GM19023 (cell line): Measurements from ENCODE around the gene SLC9A7.

Experiments used
- ATAC-seq: cut with Tn5 transposase; IDR thresholded peaks from one replicate; pipeline ENCODE4 v1.9.1; 2021; ENCODE audit warnings: mild to moderate bottlenecking, moderate library complexity; ENCODE audit not compliant: unreplicated experiment

The SLC9A7 gene

DNA sequence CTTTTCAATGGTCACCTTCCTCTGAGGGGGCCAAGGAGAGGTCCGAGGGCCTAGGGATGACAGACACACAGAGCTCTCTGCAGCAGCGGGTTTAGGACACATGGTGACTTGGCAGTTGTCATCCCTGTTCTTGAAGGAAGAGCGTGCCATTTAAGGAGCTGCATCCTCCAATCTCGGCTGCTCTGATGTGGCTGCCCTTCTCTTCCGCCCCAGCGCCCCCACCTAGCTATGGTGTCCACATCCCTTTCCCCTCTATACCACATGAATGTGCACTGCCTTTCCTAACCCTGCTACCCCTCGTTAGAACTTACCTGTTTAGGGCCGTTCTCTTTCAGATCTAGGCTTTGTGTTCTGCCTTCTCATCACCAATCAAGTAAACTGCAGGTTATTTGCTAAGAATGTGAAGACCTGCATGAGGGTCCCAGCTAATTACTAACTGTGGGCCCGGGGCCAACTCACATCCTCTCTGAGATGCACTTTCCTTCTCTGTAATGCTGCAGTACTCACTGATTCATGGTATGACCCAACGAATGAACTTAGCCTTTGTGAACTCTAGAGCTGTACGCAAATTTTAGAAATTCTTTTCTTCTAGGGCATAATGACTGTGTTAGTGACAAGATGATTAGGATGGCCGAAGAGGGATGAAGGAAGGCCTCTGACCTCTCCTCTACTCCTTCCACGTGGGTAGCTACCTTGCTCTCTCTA, 147.1 kb downstream of the SLC9A7 start:
- ATAC-seq: no peak

DNA sequence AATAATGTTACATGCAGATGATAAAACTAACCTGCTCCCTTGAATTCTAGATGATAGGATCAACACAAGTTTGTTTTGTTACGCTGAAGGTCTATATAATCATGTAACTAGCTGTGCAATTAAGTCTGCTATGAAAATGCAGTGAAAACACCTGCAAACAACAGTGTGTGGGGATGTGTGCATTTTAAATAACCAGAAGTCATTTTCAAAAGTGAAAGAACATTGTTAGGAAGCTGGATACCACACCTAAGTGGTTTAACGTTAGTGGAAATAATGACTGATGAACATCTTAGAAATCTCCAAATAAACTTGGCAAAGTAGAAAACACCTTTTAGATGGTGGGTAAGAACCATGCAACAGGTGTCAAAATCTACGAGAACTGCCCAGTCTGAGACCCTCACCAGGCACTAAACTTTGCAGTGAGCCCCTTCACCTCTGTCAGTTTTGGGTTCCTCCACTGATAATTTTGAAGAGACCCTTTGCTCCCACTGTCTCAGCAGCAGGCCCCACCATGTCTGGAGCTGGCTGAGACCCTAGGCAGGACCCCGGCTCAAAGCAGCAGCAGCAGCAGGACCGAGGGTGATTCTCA, 148.8 kb downstream of the SLC9A7 start:
- ATAC-seq: no peak

DNA sequence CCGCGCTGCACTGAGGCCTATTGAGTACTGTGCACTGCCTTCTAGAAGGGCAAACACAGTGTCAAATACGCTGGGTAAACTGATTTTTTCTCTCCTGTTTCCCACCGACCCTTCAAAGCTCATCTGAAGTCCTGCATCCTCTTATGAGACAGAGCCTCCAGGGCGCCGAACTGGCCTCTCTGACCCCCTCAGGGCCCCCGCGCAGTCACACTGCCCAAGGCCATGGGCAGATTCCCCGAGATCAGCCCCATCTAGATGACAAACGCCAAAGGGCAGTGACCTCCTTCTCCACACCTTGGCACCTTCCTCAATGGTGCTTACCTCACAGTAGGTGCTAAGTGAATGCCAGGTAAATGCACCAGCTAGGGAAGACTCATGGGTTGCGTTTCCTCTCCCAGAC, 151.0 kb downstream of the SLC9A7 start:
- ATAC-seq: no peak

DNA sequence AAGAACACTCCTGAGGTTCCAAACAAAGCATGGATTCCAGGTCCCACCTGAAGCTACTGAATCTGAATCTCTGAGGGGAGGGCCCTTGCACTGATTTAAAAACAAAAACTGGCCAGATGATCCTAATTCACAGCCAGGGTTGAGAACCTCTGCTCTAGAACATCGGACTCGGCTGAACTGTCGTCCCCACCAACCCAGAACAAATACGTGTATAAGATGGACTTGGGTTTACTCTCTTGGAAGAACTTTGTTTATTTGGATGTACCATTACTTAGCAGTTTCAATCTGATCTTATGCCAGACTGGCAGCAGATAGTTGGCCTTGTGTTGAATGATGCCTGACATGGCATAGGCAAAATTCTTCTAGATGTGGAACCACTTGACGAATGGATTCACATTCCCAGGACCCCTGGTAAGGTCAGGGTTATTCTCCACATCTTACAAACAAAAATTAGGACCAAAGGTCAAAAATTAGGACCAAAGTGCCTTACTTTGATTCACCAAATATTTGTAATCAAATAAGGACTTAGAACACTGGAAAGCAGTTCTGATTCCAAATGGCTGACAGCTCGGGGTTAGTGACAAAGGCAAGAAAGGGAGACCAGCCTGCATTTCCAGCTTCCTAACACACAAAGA, 156.3 kb downstream of the SLC9A7 start:
- ATAC-seq: no peak

DNA sequence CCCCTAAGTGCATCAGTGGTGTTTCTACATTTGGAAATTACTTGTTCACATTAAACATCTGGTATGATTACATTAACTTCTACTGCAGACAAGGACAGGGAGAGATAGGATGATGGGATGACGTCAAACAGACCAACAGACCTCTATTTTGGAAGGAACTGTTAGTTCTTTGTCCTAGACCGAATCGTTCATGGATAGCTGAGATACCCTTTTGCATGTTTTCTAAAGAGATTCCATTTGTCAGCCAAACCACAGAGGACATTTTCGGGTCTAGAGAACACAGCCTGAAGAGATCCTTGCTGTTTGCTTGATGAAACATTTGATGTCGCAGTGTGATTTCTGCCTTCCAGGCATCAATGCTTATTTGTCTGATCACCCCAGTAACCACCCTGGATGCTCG, 157.6 kb downstream of the SLC9A7 start:
- ATAC-seq: no peak

DNA sequence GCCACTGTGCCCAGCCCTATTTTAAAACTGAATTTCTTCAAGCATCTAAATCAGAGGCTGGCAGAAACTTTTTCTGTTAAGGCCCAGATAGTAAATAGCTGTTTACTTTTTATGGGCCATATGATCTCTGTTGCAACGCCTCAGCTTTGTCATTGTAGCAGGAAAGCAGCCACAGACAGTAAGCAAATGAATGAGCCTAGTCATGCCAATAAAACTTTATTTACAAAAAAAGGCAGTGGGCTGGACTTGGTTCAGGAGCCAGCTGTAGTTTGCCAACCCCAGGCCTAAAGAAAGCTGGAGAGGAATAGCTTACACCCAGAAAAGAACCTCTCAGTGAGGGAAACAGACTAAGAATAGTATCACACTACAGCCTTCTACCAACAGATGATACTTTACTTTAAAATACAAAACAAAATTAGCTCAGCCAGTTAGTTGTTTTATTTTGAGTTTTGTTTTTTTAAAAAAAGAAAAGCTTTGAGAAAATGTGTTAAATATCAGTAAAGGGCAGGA, 159.8 kb downstream of the SLC9A7 start:
- no peak for ATAC-seq

DNA sequence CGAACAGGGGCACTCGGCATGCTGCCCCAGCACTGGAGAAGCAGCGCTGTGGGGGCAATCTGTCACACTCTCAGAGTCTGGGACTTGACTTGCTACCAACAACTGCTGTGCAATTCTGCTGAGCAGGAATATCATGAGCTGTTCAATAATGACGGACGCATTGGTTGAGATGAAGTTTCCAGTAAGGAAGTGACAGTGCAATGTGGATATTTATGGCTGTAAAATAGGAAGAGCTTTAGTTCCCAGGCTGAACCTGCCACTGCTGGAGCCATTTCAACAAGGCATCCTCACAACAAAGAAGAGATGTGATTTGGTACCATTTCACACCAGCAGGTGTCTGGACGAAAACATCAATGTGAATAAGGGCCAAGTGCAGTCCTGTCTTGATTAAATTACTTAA, 161.1 kb downstream of the SLC9A7 start:
- ATAC-seq: no peak

DNA sequence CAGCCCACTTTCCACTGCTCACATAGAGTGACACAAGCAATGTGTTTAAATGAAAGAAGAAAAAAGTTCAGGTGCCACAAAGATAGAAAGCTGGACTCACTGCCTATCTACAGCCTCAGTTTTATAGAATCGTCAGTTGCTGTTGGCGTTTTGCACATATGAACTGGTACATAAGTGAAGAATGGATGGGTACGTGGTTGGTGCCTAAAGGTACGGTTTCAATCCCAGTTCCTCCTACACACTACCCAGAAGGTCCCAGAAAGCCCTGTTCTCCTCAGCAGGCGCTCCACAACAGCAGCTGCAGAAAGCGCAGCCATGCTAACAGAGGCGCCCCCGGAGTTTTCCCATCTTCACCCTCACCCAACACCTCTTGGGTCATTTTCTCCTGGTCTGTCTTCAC, 161.7 kb downstream of the SLC9A7 start:
- no peak for ATAC-seq

DNA sequence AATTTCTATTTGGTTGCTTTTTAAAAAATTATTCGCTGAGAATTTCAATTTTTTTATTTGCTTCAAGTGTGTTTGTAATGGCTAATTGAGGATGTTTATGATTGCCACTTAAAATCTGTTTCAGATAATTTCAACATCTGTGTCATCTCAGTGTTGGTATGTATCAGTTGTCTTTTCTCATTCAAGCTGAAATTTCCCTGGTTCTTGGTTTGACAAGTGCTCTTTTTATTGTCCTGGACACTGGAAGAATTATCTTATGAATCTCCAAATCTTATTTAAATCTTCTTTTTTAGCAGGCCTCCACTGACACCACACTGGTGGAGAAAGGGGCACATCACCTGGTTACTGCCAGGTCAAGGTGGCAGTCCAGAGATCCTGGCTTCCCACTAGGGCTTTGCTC, 163.8 kb downstream of the SLC9A7 start:
- no peak for ATAC-seq

DNA sequence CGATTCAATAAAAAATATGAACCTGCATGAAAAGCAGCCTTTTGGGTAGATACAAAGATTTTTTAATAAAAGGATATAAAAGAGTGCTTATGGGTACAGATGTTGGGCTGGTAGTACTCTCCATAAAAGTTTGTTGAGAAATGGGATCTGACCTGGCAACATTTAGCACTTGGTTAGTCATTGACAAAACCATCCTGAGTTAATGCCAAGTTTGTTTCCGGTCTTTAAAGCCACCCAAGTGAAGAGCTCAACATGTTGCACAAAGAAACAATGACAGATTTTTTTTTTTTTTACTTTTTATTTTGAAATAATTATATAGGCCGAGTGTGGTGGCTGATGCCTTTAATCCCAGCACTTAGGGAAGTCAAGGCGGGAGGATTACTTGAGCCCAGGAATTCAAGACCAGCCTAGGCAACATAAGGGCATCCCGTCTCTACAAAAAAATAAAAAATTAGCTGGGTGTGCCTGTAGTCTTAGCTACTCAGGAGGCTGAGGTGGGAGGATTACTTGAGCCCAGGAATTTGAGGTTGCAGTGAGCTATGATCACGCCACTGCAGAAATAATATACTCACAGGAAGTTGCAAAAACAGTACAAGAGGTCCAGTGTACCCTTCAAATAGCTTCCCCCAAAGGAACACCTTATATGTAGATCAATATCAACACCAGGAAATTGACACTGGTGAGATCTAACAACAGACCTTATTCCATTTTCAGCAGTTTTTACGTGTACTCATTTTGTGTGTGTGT, 168.8 kb downstream of the SLC9A7 start:
- ATAC-seq: no peak

DNA sequence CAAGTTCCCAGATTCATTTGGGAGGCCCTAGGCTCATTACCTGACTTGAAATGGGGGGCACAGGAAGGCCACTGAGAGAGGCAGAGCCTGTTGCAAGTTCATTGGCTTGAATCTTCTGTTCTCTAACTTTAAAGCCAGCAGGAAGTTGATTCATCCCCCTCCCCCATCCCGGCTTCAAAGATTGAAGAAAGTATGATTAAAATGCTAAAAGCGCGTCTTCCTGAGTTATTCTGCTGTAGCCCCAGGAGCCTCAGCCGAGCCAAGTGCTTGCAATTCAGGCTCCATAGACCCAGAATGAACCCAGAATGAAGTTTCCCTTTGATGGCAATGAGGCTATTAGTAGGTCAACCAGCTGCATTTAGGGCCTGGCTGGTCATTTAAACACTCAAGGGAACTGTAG, 170.7 kb downstream of the SLC9A7 start:
- no peak for ATAC-seq

DNA sequence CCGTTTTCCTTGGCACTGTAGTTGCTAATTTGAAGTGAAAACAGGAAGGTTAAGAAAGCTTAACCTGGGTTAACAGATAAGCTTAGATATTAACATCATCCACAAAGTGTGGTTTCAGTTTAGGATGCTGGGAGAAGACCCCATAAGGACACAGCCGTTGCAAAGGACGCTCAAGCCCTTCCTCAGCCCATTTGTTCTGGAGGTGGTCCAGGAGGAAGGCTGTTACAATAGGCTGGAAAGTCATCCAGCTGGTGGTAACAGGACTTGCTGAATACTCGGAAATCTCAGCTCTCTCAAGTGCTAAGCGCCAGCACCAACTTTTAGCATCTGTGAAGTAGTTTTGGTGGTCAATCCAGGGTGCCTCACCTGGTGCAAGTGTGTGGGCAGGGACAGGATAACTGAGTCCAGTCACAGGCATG, 171.2 kb downstream of the SLC9A7 start:
- ATAC-seq: no peak

DNA sequence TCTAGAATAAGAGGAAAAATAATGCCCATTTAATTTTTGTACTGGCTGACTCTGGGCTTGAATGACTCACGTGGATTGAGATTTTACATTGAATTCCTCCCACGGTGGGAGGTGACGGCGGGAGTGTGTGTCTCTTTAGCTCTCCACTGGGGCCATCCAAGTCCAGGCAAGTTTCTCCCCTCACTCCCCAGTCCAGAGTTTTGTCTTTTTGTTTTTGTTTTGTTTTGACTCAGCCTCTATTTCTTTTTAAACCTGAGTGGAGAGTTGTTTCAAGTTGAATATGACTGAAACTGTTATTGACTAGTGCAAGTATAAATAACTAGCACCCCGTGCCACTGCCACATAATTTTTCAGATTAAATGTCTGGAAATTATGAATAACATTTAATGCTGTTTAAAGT, 171.8 kb downstream of the SLC9A7 start:
- no peak for ATAC-seq

DNA sequence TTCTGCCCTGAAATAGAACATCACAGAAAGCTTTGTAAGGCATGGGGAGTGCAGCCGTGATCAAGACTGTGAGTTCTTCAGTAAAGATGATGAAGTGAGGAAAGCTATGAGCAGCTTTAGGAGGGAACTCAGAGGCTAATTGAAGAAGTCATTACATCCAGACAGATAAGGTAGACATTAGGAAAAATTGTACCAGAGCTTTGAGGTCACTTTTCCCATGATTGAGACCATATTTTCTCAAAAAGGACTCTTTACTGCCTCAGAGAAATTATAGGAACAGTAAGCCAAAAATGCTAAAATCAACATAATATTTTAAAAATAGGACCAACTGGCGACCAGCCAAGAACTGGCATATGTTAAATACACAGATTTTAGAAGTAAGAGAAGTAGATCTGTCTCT, 174.2 kb downstream of the SLC9A7 start:
- ATAC-seq: no peak

DNA sequence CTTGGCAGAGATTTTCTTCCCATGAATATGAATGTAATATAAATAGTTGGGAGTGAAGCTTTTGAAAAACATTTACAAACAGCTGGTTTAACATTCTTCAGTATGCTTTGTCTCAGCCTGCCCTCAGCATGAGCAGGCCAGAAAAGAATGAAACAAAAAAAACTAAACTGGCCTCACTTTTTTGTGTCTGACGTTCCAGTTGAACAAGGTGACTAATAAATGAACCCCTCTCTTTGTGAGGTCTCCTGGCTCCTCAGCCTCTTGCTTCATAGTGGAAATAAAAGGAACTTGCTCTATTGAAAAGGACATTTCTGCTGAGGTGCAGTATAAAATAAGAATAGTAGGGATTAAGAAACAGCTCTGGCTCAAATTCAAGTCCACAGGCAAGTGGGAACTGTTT, 176.0 kb downstream of the SLC9A7 start:
- ATAC-seq: no peak

DNA sequence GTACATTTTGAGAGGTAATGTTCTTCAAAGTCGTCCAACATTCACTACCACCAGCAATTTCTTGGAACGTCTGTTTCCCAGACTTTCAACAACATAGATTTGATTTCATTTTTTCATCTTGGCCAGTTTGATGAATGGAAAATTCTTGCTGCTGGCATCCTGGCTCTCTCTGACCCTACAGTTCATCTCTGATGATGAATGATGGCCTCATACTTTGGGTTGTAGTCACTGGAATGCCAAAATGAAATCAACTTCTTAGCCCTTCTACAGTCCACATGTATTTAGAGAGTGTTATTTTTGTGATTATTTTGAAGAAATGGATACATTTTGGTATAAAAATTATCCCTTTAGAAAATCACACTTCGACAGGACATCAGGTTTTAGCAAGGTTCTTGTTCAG, 176.6 kb downstream of the SLC9A7 start:
- ATAC-seq: no peak

DNA sequence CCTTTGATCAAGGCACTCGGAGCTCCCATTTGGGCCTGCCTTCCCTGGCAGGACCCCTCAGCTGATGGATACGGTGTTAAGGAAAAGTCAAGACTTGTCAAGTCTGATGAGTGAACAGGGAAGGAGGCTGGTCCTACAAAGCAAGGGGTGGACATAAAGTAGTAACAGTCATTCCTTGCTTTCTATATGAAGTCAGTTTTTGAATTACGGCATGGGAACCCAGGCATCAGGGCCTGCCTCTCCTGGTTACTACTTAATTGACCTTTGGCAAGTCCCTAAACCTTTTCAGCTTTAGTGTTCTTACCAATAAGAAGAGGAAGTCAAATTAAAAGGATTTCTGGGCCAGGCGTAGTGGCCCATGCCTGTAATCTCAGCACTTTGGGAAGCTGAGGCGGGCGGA, 178.3 kb downstream of the SLC9A7 start:
- ATAC-seq: no peak

DNA sequence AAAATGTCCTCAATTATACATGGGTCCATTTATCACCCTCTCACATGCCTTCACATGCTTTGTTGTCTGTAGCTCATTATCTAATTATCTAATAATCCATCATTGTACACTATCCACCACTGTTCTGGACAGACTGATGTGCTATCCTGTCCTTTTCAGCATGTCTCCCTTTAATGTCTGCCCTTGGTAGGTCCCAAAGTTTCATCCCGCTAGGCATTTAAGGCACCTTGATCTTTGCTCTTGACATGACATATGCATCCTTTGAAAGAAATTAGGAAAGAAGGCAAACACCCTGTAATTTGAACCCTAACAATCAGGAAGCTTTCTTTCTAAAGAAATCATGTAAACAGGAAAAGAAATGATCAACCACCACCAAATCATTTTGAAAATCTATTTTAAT, 179.7 kb downstream of the SLC9A7 start:
- no peak for ATAC-seq

DNA sequence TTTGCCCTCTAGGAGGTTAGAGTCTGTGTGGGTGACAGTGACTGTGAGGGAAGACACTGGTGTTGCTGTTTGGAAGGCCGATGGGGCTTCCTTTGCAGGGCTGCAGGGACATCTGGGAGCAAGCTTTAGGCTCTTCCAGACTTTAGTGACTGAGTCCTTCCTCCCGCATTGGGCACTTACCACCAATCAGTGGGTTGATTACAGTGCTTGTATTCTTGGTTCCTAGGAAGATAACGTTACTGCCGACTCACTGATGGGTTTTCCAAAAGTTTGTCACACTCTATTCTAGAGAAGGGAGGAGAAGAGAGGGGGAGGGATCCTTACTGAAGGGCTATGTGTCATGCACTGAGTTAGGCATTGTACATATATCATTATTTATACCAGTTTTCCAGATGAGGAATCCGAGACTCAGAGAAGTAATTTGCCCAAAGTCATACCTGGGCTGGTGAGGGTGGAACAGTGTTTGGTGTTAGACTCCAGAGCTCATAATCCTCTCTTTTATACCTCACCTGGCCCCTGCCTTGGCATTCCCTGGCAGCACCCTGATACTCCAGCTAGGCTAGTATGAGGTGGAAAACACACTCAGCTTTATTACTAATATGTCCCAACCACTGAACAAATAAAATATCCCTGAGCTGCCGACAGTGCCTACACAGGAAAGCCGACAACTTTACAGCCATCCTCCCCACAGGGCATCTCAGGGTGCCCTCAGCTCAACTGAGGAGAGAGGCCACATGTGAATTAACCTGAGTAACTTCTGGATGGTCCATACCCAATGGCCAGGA, 181.5 kb downstream of the SLC9A7 start:
- ATAC-seq: no peak

DNA sequence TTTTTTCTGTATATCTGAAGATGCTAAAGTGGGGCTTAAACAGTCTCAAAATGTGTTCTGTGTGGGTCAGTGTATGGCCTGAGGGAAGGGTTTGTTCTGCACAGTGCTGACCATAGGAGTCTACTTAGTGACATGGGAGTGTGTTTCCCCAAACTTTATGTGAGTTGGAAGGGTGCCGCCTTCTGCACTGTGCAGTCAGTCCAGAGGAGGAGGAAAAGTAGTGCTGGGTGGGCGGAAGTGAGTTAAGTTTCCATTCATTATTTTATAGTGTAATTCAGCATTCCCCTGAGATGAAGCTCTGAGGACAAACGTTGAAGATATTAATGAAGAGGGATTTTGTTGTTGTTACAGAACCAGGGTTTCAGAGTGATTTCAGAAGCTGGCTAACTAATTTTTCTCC, 182.5 kb downstream of the SLC9A7 start:
- ATAC-seq: no peak

DNA sequence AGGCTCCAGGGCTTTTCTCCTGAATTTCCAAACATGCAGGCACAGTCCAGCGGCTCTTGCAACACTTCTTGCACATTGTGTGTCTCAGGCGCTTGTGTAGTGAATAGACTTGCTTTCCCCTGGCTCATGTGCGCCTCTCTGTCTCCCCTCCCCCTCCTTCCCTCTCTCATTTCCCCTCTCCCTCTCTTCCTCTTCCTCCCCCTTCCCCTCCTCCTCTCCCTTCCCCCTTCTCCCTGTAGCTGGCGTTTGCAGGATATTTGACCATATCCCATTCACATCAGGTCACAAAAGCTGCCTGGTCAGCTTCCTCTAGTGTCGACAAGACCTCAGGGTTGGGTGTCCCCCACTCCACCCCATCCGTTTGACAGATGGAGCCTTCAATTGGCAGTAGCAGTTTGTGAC, 182.9 kb downstream of the SLC9A7 start:
- no peak for ATAC-seq
